HG03097 (cell line): ENCODE results near the gene MBOAT1.
A peak's percentile ranks its signal among the peaks of the same experiment; 100 is the strongest.
"Not testable (repeated sequence)": the region's sequence is repeated elsewhere in the genome, so short reads cannot be mapped to it uniquely, and the experiment has no call there.

Experiments used
- ATAC-seq: cut with Tn5 transposase; IDR thresholded peaks from one replicate; pipeline ENCODE4 v1.9.1; 2021; ENCODE audit not compliant: unreplicated experiment, low FRiP score

MBOAT1 gene

DNA sequence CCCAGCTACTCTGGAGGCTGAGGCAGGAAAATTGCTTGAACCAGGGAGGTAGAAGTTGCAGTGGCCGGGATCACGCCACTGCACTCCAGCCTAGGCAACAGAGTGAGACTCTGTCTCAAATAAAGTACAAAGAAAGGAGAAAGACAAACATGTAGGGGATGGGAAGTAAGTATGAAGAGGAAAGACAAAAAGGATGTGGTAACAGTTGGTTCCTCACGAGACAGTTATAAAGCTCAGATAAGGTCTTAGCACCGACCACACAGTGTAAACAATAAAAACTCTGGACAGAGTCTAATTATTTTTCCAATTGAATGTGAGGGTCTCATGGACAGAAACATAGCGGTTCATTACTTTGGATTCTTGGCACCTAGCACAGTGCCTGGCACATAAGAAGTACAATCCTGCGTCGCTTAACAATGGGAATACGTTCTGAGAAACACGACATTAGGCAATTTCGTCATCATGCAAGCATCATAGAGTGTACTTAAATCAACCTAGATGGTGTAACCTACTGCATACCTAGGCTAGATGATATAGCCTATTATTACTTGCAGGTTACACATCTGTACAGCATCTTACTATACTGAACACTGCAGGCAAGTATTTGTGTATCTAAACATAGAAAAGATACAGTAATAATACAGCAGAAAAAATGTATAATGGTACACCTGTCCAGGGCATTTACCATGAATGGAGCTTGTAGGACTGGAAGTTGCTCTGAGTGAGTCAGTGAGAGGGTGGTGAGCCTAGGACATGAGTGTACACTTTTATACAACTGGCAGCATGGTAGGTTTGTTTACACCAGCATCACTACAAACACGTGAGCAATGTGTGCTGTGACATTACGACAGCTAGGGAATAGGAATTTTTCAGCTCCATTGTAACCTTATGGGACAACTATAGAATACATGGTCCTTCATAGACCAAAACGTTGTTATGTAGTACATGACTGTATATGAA, 38.2 kb downstream of the MBOAT1 start:
- ATAC-seq, result peak; percentile 52

DNA sequence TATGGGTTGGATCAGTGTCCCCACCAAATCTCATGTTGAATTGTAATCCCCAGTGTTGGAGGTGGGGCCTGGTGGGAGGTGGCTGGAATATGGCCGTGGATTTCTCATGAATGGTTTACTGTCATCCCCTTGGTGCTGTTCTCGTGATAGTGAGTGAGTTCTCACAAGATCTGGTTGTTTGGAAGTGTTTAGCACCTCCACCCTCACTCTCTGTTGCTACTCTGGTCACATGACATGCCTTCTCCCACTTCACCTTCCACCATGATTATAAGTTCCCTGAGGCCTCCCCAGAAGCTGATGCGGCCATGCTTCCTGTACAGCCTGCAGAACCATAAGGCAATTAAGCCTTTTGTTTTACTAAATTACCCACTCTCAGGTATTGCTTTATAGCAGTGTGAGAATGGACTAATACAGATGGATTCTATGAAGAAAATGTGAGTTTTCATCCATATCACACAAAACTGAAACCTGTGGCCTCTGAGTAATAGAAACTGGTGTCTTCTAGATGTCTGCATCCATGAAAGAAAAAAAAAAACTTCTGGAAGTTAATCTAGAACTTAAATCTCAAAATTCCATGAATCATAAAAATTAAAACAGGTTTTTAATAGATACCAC, 39.3 kb downstream of the MBOAT1 start:
- no peak for ATAC-seq

DNA sequence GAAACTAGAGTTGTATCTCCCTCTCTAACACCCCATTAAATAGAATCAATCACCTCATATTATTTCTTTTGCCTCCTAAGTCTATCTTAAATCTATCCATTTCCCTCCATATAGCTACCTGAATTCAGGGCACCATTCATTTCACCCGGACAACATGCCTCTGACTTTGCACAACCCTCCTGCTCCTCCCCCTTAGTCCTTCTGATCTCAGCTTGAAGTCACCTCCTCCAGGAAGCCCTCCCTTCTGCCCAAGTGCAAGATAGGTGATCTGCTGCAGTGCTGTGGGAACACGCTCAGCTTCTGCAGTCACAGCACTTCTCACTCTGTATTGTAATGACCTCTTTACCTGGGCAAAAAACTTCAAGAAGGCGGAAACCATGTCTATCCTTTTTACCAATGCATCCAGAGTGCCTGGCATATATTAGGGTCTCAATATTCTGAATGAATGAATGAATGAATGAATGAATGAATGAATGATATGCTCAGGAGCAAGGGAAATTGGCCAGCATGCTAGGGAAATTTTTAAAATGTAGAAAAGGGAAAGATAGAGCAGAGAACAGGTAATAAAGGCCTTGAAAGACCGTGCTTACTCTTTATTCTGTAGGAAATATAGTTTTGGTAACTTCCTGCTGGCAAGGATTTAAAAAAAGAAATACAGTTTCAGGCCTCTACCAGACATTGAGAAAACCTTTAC, 41.7 kb downstream of the MBOAT1 start:
- no peak for ATAC-seq

DNA sequence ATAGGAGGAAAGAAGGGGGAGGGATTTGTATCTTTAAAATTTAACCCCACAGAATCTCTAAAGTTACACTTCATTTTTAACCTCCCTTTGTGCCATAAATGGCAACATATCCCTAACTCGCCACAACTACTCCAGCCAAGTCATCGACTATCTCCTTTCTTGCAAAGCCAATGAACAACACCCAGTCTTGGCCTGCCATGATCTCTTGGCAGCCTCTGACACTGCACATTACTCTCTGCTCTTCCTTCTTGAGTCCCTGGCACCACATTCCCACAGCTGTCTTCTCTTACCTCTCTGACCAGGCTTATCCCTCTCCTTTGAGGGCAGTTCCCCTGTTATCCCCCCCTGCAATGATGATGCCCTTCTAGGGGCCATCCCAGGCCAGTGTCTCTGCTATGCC, 42.5 kb downstream of the MBOAT1 start:
- ATAC-seq, result no peak

DNA sequence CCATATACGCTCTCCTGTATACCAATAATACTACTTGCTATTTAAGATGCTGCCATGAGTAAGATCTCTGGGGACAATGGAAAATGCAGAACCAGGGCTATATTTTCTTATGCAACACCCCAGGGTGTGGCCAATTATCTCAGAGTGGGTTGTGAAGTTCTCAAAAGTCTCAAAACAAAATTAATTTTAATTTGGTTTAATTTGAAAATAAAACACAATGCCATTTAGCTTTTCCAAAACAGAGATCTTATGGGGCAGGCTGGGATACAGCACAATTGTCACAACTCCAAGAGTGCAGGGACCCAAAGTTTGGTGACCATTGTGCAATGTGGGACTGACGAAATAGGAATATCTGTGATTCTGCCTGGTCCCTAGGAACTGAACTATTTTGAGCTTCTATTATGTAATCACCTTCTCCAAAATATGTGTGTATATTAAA, 43.1 kb downstream of the MBOAT1 start:
- ATAC-seq, result no peak

DNA sequence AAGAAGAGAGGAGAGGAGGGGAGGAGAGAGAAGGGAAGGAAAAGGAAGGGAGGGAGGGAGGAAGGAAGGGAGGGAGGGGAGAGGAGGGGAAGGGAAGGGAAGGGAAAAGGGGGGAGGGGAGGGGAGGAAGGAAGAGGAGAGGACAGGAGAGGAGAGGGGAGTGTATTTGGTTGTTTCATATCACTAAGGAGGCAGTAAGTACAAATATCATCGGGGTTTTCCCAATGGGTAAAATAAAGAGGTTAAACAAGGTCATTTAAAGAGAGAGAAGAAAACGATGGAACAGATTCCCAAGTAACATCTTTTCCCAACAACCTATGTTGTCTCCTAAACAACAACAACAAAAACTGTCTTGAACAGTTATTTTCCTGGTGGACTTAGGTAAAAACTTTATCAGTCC, 43.6 kb downstream of the MBOAT1 start:
- ATAC-seq, result no peak

DNA sequence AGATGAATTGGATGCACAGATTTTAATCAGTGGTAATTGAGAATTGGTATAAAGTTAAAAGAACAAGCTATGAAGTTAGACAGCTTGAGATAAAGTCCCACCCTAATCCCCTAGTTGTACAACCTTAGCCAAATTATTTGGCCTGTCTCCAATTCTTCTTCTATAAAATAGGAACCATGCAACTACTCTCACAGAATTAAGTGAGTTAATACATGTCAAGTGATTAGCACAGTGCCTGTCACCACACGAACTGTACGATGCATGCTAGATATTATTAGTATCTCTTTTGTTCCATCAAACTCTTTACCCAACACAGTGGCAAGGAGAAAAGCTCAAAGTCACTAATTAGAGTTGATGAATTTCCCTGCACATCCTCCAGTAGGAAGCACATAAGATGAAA, 44.7 kb downstream of the MBOAT1 start:
- no peak for ATAC-seq

DNA sequence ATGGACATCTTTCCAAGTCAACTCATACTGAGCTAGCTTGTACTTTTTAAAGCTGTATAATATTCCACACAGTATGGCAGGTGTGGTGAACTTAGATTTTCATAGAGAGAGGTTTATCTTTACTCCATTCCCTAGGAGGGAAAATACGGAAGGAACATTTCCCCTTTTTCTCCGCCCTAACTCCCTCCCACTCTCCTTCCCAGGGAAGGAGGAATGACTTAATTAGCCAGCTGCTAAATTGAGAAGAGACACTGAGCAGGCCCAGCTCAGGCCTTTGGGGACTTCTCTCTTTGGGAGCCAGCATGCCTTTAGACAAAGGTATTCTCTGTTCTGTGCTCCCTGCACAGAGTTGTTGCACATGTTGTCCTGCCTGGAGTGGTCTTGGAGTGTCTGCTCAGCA, 46.1 kb downstream of the MBOAT1 start:
- no peak for ATAC-seq

DNA sequence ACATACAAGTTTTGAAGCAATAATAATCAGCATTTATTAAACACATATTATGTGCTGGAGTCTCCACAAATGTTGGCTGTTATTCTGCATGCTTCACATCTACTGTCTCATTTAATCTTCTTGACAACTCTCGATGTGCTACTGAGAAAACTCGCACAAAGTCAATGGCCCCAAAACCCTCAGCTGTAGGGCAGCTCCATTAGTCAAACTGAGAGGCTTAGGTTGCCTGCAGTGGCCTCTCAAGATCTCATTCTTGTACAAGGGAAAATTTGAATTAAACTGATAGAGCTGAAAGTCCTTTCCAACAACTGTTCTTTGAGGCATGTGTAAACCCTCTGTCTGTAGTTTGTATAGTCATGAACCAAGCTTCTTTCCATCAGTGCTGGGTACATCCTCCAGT, 49.8 kb downstream of the MBOAT1 start:
- ATAC-seq, result no peak

DNA sequence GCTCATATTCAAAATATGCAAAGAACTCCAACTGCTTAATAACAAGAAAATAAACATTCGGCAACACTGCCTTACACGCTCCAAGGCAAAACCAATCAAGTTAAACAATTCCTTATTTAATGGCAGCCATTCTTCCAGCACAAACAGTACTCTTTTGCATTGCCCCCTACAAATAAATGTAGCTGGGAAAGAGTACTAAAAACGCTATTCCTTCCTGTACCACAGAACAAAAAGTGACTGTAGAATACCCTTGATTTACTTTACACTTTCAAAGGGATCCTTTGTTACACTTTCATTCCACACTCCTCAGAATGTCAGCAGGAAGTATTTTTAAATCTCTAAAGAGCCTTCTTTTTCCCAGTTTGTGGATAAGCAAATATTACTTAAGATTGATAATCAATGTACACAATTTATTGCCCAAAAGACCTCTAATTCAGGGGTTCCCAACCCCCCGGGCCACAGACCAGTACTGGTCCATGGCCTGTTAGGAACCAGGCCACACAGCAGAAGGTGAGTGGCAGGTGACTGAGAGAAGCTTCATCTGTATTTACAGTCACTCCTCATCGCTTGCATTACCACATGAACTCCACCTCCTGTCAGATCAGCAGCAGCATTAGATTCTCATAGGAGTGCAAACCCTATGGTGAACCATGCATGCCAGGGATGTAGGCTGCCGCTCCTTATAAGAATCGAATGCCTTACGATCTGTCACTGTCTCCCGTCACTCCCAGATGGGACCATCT, 51.6 kb downstream of the MBOAT1 start:
- ATAC-seq, result no peak

DNA sequence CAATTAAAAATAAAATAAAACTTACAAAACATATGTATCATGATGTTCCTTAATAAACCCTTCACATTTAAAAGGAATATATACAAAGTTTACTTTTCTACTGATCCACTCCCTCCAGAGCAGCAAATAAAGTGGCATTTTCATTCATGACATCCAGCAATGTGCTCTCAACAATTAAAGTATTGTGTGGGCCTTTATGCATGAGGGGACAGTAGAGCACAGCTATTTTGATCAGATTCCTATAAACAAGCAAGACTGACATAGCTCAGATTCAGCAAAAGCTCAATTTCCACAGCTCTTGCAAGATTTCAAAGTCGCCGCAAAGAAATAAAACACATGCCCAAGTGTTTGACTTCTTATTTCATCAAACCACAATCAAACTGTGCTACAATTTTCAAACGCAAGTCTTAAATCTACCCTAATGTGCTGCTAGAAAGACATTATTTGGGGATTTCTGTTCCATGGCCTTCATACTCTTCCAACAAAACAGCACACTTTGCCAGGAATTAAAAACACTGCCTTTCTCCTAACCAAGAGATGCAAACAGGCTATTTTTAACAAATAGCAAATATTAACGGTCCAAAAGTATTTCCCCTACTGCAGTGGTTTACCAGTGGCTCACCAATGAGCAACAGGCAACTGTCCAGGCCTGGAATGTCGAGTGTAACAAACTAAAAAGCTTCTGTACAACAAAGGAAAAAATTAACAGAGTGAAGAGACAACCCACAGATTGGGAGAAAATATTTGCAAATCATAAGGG, 52.3 kb downstream of the MBOAT1 start:
- ATAC-seq, result no peak

DNA sequence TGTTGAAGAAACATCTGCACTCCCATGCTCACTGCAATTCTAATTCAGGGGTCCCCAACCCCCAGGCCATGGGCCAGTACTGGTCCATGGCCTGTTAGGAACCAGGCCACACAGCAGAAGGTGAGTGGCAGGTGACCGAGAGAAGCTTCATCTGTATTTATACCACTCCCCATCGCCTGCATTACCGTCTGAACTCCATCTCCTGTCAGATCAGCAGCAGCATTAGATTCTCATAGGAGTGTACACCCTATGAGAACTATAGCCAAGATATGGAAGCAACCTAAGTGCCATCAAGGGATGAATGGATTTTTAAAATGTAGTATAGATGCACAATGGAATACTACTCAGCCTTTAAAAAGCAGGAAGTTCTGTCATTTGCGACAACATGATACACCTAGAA, 53.2 kb downstream of the MBOAT1 start:
- no peak for ATAC-seq

DNA sequence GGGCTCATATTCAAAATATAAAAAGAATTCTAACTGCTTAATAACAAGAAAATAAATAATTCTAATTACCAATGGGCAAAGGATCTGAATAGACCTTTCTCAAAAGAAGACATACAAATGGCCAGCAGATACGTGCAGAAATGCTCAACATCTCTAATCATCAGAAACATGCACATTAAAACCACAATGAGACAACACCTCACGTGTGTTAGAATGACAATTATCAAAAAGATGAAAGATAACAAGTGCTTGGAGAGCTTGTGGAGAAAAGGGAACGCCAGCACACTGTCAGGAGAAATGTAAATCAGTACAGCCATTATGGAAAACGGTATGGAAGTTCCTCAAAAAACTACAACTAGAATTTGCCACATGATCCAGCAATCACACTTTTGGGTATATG, 53.6 kb downstream of the MBOAT1 start:
- no peak for ATAC-seq

DNA sequence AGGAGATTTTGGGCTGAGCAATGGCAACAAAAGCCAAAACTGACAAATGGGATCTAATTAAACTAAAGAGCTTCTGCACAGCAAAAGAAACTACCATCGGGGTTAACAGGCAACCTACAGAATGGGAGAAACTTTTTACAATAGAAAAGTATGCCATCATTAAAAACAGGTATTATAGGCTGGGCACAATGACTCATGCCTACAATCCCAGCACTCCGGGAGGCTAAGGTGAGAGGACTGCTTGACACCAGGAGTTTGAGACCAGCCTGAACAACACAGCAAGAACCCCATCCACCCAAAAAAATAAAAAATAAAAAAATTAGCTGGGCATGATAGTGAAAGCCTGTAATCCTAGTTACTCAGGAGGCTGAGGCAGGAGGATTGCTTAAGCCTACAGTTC, 55.4 kb downstream of the MBOAT1 start:
- no peak for ATAC-seq

DNA sequence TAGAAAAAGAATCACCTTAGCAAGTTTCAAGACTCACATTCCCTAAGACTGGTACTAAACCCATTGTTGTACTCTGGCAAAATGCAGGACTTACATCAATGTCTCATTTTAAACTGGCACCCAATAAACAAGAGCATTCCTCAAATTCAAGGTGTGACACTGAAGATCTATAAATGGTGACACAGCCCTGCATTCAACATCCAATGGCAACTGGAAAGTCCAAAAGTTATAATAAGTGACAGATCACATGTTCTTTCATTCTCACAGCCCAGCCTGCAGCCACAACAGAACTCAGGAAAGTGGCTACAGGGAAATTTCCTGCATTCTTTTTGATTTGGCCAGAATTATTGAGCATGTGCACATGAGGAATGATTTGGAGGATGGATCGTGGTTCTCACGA, 57.5 kb downstream of the MBOAT1 start:
- ATAC-seq, result no peak

DNA sequence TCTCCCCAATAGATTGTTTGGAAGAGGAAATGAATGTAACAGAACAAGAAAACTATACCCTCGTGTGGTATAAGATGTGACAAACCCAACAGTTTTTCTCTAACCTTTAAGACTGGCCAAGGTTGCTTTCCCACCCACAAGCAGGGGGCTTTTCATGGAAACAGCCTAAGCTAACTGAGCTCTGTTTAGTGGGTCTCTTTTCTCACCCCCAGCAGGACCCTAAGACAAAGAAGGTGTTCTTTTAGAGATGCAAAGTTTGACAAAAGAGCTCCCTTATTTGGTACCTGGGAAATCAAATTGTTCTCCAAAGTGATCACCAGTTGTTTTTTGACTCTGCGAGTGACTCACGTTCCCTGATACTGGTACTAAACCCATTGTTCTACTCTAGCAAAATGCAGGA, 59.1 kb downstream of the MBOAT1 start:
- no peak for ATAC-seq

DNA sequence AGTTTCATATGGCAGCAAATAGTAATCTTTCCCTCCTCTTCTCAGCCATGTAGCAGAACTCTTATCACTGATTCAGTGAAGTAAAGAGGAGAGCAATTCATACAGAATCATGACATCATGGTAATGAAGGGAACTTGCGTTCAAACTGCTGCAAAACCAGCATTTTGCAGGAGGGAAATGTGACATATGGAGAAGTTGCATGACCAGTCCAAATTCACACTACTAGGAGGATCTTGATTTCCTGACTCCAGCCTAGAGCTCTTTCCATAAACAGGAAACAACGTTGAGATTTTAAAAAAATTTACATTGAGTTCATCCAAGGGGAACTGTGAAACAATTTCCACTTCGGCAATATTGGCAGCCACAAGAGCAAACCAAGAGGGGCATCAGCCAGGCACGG, 63.8 kb downstream of the MBOAT1 start:
- ATAC-seq, result no peak

DNA sequence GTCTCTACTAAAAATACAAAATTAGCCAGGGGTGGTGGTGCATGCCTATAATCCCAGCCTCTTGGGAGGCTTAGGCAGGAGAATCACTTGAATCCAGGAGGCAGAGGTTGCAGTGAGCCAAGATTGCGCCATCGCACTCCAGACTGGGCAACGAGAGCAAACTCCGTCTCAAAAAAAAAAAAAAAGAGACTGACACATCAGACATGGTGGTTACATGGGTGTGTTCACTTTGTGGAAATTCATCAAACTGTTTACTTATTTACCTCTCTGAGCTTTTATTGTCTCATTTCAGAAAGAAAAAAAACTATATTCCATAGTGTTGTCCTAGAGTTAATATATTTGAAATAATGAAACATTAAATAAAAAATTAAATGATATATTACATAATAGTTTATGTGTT, 64.8 kb downstream of the MBOAT1 start:
- ATAC-seq, result no peak

DNA sequence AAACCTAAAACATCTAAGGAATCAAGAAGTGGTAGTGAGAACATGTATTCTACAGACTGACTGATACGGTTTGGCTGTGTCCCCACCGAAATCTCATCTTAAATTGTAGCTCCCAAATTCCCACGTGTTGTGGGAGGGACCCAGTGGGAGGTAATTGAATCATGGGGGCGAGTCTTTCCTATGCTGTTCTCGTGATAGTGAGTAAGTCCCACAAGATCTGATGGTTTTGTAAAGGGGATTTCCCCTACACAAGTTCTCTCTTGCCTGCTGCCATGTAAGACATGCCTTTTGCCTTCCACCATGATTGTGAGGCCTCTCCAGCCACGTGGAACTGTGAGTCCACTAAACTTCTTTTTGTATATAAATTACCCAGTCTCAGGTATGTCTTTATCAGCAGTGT, 65.4 kb downstream of the MBOAT1 start:
- not testable (repeated sequence) for ATAC-seq

DNA sequence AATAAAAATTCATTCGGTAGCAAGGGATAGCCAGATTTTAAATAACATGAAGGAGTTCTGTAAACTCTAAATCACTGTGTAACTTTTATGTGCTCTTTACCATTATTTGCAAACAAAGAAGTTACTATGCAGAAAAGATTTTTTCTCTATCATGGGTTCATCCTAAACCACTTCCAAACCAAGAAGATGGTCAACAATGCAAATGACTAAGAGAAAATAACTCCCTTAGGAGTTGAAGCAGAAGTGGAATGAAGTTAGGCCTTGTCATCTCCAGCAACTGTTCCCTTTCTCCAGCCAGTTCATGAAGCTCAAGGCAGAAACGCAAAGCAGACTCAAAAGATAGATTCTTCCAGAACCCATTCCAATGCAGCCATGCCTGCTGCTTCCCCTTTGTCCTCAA, 66.0 kb downstream of the MBOAT1 start:
- ATAC-seq, result no peak
